ENCODE measurements around the gene EXOC3L1.

Gene EXOC3L1

DNA sequence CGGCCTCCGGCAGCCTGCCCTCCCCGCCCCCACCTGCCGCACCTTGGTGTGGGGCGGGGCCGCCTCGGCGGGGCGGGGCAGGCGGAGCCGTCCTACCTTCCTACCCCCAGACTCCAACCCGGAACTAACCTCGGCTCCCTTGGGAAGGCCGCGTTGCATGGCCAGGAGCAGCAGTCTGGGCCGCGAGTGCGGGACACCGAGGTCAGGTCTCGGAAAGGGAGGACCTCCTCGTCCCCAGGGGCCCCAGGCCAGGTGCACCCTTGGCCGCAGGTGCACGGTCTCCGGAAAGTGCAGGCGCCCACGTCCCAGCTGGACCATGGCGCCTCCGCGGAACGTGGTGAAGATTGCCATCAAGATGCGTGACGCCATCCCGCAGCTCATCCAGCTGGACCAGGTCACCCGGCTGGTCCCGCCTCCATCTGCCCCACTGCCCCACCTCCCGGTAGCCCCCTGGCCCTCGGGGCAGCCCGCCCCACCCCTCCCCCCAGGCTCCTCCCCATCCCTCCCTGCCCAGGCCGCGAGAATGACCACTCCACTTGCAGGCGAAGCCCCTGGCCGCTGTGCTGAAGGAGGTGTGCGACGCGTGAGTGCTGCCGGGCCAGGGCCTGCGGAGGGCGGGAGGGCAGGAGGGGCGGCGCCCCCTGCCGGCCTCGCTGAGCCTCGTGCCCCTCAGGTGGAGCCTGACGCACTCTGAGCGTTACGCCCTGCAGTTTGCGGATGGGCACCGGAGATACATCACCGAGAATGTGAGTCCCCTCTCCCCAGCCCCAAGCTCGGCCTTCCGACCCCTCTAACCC lies 9.3 kb upstream of the EXOC3L1 start, which contains the start of gene ELMO3:
Gene ELMO3, plus strand, starts transcription at position 121 of the 797 bp plus-strand sequence. Its CDS starts 196 bp downstream, at position 317.
- no peak for DNase-seq (ENCODE audit: low read depth in 3 of 3, low spot score in 1 of 3)

DNA sequence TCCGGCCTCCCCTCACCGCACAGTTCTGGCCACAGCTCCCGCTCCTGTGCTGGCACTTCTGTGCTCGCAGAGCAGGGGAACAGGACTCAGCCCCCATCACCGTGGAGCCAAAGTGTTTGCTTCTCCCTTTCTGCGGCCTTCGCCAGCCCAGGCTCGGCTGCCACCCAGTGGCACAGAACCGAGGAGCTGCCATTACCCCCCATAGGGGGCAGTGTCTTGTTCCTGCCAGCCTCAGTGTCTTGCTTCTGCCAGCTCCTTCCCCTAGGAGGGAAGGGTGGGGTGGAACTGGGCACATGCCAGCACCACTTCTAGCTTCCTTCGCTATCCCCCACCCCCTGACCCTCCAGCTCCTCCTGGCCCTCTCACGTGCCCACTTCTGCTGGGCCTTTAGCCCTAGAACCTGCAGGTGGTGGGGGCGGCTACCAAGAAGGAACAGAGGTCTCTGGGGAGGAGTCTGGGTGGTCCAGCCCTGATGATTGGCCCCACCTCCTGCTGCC lies 8.3 kb upstream of the EXOC3L1 start:
- DNase-seq (ENCODE audit: low read depth in 3 of 3, low spot score in 1 of 3): no peak

DNA sequence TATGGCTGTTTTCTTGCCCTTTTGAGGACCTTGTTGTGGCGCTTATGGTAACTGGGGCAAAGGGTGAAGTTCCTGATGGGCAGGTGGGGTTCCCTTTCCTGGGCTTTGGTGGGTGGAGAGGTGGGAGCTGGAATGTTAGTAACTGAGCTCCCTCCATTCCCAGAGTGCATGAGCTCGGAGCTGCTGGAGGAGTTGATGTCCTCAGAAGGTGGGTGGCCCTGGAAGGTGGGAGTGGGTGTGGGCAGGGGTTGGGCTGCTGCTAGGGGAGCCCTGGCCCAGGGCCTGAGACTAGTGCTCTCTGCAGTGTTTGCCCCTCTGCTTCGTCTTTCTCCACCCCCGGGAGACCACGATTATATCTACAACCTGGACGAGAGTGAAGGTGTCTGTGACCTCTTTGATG lies 7.8 kb upstream of the EXOC3L1 start:
- no peak for DNase-seq (ENCODE audit: low read depth in 3 of 3, low spot score in 1 of 3)

DNA sequence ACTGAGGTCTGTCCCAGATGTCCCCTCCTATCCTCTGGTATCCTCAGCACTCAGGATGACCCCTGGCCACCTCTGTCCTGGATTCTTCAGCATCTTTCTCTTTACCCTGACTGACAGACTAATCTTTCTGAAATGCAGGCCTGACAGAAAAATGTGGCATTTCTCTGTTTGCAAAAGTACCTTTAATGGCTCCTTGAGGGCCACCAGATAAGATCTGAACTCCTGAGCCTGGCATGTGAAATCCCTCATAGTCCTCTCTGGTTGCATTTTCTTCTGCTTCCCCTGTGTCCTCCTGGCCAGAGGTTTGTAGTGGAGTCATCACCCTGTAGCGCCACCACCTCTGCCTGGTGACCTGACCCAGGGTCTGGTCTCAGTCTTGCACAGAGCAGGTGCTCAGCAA lies 6.9 kb upstream of the EXOC3L1 start:
- DNase-seq (ENCODE audit: low read depth in 3 of 3, low spot score in 1 of 3): no peak

DNA sequence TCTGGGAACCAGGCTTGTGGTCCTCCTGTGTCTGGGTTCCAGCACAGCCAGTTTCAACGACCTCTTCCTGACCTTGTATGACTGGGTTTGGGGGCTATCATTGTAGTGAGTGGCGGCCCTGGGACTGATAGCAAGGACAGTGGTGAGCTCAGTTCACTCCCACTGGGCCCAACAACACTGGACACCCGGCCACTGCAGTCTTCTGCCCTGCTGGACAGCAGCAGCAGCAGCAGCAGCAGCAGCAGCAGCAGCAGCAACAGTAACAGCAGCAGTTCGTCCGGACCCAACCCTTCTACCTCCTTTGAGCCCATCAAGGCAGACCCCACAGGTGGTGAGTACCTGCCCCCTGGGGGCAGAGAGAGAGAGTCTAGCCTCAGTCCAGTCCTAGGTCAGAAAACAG lies 5.7 kb upstream of the EXOC3L1 start:
- no peak for DNase-seq (ENCODE audit: low read depth in 3 of 3, low spot score in 1 of 3)

DNA sequence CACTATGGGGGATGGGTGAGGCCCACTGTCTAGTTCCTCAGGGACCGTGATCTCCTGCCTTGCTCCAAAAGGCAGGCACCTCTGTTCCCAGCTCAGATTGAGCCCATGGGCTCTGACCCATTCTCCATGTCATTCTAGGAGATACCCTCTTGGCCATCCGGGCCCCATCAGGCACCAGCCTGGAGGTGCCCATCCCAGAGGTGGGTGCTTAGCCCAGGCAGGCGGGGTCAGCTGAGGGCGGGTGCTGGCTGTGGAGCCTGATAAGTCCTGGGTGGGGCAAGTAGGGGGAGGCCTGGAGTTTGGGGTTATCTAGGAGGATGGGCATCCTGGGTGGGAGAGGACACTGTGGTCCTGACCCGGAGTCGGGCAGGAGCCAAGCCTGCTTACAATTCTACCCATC lies 4.3 kb upstream of the EXOC3L1 start:
- no peak for DNase-seq (ENCODE audit: low read depth in 3 of 3, low spot score in 1 of 3)

DNA sequence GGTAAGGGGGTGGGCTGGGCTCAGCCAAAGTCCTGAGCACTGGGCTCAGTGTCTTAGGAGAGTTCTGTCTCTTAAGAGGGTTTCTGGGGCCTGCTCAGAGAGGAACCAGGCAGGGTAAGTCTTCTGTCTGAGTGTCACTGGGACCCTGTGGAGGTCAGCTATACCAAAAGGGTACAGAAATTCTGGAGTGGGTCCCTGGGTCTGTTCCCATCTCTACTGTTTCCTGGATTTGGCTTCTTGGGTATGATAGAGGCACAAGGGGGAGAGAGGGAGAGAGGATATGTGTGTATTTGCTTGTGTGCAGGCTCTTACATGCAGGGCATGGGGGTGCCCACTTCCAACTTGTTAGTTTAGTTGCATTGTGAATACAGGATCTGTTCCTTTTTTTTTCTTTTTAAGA lies 3.6 kb upstream of the EXOC3L1 start:
- DNase-seq (ENCODE audit: low read depth in 3 of 3, low spot score in 1 of 3): no peak

DNA sequence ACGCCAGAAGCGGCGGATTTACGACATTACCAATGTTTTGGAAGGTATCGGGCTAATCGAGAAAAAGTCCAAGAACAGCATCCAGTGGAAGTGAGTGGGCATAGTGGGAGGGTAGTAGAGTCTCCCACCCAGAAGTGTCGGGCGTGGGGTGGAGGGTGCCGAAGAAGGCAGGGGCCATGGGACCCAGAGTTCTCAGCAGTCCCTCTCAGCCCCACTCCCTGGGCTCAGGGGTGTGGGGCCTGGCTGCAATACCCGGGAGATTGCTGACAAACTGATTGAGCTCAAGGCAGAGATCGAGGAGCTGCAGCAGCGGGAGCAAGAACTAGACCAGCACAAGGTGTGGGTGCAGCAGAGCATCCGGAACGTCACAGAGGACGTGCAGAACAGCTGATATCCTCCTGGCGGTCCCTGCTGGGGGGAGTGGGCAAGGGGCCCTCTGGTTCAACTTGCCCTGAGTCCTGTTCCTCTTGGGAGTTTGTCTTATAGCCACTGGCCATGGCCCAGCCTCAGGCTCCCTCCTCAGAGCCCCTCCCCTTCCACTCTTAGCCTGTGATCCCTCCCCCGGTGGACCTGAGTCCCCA lies 2.9 kb upstream of the EXOC3L1 start:
- DNase-seq (ENCODE audit: low read depth in 3 of 3, low spot score in 1 of 3): no peak

DNA sequence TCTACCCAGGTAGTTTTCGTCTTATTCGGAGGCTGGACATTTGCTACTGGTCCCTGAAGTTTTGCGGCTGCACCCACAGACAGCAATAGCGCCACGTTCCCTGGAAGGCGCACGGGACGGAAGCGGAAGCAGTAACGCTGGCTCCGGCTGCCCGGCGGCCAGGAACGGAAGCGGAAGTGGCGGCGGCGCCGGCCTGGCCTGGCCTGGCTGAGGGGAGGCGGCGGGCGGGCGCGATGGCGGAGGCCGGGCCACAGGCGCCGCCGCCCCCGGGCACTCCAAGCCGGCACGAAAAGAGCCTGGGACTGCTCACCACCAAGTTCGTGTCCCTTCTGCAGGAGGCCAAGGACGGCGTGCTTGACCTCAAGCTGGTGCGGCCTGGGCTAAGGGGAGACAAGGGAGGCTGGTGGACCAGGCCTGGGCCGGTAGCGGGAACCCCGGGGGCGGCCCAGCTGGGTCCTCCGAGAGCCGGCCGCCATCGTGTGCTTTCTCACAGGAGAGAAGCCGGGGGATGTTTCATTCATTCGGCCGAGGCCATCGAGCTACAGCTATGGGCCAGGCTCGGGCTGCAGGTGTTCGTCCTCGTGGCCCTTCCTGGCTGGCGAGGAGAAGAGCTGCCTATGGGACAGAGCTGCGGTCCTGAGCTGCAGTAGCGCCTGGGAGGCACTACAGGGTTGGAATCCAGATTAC lies 2.2 kb upstream of the EXOC3L1 start, which contains the start of gene E2F4:
Gene E2F4, plus strand, starts transcription at position 161 of the 687 bp plus-strand sequence. Its CDS starts 73 bp downstream, at position 234.
- DNase-seq (ENCODE audit: low read depth in 3 of 3, low spot score in 1 of 3): peak; percentile 67 to 73 (median 73)

DNA sequence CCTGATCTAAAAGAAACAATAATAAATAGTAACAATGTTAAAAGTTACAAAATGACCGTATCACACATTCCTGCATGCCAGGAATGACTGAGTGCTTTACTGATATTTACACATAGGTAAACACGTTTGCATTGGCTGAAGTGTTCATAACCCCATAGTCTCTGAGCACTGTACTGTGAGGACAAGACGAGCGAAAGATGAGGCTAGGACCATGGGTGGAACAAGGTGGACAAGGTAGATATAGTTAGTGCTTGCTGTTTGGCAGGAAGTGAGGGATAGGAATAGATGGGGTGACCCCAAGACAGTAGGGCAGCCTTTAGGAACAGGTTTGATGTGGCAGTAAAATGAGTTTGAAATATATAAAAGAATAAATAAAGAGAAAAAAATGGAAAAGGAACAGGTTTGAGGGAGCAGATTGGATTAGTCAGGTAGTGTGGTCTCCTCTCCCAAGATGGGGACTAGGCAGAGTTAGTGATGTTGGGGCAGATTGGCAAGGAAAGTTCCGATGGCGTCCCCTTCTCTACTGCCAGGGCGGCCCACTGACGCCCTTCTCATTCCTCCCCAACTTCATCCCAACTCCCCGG lies 1.6 kb upstream of the EXOC3L1 start:
- no peak for DNase-seq (ENCODE audit: low read depth in 3 of 3, low spot score in 1 of 3)

DNA sequence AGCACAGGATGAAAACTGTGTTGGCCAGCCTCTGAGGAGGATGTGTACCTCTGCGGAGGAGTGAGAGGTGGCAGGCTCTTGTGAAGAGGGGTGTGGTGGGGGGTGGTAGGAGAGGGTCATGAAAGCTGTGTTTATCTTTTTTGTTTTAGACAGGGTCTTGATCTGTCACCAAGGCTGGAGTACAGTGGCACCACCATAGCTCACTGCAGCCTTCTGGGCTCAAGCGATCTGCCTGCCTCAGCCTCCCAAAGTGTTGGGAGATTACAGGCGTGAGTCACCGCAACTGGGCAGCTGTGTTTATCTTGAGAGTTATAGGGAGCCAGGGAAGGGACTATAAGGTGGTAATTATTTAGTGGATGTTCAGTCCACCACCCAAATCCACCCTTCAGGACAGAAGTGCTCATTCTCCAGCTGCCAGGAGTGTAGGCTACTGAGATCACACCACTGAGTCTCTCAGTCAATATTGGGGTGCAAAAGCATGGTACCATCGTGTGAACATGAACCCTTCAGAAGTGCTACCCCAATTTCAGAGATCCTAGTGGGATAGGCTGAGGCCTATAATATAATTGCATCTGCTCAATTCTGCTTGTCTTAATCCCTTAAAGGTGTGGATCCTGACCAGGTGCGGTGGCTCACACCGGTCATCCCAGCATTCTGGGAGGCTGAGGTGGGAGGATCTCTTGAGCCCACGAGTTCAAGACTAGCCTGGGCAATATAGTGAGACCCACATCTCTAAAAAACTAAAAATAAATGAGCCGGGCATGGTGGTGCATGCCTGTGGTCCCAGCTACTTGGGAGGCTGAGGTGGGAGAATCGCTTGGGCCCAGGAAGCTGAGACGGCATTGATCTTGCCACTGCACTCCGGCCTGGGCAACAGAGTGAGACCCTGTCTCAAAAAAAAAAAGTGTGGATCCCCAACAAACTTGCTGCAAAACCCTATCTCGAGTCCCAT lies 788 bp upstream of the EXOC3L1 start:
- DNase-seq (ENCODE audit: low read depth in 3 of 3, low spot score in 1 of 3): no peak

DNA sequence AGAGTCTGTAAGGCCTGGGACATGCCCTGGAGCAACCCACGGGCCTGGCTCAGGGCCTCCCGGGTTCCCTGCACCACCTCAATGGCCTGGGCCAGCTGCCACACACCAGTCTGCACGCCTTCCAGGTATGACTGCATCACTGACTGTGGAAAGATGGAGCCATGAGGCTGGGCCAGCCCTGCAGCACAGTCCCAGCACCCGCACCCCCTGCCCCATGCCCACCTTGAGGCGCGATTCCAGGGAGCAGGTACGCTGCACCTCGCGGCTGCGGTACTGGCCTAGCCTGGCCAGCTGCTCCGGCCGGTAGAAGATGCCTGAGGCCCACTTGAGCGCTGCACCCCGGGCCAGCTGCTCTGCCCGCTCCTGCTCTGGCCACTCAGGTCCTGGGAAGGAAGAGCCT lies 1.1 kb downstream of the EXOC3L1 start:
- no peak for DNase-seq (ENCODE audit: low read depth in 3 of 3, low spot score in 1 of 3)

DNA sequence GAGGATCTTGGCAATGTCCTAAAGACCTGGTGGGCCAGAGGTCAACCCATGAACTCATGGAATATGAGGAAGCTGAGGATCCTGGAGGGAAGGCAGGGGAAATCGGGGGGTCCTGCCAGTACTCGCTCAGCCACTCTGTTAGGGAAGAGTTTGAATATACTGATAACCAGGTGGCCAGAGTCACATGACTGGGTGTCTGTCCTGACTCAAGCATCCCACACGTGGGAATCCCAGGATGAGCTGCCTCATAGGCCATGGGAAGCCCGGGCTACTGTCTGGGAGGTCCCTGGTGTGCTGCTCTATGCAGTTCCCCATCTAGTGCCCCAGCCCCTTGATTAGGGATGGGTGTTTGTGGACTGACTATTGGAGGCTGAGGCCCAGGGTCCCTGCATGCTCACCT lies 1.6 kb downstream of the EXOC3L1 start:
- DNase-seq (ENCODE audit: low read depth in 3 of 3, low spot score in 1 of 3): no peak

DNA sequence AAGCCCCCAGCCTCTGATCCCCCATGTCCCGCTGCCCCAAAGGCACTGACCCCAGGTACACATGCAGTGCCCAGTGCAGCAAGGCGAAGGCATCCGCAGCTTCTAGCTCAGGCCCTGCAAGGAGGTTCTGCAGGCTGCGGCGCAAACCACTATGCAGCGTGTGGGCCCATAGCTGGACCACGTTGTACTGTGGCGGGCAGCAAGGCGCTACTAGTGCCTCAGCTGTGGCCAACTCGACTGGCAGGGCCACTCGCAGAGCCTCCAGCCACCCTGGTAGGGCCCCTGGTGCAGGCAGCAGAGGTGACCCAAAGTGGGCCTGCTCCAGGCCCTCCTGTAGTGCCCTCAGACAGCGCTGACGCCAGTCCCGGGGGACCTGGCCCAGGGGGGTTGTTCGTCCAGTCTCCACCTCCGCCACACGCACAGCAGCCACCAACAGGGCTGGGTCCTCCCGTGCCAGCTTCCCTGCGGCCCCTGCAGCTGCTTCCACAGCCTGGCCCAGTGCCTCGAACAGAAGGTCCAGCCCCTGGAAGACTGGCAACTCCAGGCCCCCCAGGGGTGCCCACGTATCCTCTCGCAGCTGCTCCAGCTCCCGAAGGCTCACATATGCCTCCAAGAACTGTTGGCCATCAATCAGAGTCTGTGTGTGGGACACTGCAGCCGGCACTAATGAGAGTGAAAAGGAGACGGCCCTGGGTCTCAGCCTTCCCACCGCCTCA lies 2.6 kb downstream of the EXOC3L1 start:
- no peak for DNase-seq (ENCODE audit: low read depth in 3 of 3, low spot score in 1 of 3)

DNA sequence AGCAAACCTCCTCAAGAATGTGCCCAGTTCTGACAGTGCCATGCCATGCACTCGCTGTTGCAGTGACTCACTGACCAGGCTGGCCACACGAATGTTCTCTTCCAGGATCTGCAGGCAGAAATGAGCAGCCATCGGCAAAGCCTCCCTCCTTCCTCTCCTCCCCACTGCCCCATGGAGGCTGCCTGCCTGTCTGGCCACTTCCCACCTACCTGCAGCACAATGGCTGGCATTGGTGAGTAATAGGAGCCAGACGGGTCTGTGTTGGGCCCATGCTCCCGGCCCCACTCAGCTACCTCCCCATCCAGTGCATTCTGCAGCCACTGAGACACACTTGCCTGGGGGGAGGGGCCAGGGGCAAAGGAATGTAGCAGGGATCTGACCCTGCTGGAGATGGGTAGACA lies 3.4 kb downstream of the EXOC3L1 start:
- no peak for DNase-seq (ENCODE audit: low read depth in 3 of 3, low spot score in 1 of 3)

DNA sequence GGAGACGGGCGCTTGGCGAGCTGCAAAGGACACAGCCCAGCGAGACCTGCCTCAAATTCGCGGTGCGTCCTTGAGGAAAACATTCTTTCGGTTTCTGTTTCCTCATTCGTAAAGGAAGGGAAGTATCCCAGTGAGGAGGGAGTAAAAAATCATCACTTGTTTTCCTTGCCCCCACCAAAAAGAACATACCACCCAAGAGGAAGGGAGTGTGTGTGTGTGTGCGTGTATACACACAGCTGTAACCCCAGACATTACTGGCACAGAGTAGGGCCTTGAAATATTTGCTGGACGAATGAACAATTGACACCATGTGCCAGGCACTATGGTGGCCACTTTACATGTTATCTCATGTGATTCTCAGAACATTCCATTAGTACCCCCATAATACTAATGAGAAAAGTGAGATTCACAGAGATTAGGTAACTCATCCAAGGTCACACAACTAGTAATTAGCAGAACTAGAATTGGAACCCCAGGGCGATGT lies 4.2 kb downstream of the EXOC3L1 start:
- no peak for DNase-seq (ENCODE audit: low read depth in 3 of 3, low spot score in 1 of 3)

DNA sequence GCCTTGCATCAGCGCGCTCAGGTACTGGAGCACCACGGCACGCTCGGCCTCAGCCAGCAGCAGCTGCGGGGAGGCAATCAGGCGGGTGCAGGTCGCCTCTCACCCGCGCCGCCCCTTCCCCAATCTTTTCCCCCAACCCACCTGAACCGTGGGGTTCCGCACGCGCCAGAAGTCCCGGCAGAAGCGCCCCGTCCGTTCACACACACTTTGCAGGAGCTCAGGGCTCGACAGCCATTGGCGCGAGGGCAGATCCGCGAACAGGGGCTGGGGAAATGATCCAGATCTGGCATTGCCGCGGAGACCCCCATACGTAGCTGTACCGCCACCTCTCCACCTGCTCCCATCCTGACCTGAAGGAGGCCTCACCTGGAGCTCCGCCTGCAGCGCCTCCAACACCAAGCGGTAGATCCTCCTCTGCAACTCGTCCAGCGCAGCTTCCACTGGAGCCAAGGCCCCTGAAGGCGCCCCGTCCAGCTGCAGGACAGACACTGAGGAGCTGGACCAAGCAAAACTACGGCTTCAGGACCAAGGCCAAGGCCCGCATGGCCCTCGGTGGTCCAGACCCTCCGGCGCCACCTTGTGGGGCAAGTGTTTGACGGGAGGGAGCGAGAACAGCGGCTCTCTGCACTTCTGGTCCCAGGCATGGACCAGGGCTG lies 4.8 kb downstream of the EXOC3L1 start:
- DNase-seq (ENCODE audit: low read depth in 3 of 3, low spot score in 1 of 3): peak; percentile 46 to 76 (median 56)

DNA sequence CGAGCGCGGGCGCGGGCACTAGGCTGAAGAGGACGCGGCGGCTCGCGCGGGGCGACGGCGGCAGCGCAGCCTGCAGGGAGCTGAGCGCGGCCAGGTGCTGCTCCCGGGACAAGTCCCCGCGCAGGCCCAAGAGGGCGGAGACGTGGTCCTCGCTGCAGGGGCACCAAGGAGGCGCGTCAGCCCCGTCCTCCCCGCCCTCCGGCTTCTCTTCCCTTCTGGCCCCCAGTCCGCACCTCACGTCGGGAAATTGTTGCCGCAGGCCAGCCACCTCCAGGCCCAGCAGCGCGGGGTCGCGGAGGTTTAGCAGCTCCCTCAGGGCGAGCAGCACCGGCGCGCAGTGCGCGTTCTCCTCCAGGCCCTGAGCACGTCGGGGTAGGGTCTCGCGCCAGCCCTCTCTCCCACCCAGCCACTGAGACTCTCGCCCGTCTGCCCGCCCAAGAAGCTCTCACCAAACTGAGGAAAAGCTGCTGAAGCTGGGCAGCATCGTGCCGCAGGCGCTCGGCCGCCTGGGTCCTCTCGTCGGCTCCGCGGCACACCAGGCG lies 5.4 kb downstream of the EXOC3L1 start:
- no peak for DNase-seq (ENCODE audit: low read depth in 3 of 3, low spot score in 1 of 3)

Measured in stimulated activated CD4-positive, alpha-beta T cell treated with anti-CD3 and anti-CD28 coated beads, TNF-alpha, amount 100 ng/mL, for 1 hour (primary cell).